Stimulated activated CD8-positive, alpha-beta memory T cell treated with anti-CD3 and anti-CD28 coated beads, Interleukin-7, amount 100 ng/mL, for 48 hours (primary cell): ENCODE measurements around the gene BRME1.
"Not testable (repeated sequence)": the region's sequence is repeated elsewhere in the genome, so short reads cannot be mapped to it uniquely, and the experiment has no call there.

ENCODE experiments used
- DNase-seq, 2 donors: peaks; one replicate each; pipeline ENCODE4 v3.0.0-alpha.2; 2020; ENCODE audit warnings: low read depth in 1 of 2; ENCODE audit errors: extremely low read depth in 1 of 2

The BRME1 gene

DNA sequence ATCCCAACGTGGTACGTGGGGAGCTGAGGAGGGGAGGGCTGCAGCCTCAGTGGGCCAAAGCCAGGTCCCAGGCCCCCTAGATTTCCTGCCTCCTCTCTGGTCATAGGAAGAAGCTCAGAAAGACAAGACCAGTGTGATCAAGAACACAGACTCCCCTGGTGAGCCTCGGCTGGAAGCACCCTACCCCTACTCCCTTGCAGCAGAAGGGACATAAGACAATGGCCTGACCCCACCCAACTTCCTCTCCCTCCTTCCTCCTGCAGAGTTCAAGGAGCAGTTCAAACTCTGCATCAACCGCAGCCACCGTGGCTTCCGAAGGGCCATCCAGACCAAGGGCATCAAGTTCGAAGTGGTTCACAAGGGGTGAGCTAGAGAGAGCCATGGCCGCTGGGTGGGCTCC, 20.8 kb upstream of the BRME1 start:
- no peak for DNase-seq

DNA sequence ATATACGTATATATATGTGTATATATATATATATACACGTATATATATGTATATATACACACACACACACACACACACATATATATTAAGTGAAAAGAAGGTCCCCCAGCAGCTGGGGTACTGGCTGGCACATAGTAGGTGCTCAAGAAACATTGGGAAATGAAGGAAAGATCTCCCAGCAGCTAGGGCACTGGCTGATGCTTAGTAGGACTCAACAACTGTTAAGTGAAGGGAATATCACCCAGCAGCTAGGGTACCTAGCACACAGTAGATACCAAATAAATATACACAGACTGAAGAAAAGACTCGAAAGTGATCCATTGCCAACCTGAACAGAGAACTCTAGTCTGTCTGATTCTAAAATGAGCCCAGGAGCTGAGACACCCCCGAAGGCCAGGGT, 20.1 kb upstream of the BRME1 start:
- no peak for DNase-seq

DNA sequence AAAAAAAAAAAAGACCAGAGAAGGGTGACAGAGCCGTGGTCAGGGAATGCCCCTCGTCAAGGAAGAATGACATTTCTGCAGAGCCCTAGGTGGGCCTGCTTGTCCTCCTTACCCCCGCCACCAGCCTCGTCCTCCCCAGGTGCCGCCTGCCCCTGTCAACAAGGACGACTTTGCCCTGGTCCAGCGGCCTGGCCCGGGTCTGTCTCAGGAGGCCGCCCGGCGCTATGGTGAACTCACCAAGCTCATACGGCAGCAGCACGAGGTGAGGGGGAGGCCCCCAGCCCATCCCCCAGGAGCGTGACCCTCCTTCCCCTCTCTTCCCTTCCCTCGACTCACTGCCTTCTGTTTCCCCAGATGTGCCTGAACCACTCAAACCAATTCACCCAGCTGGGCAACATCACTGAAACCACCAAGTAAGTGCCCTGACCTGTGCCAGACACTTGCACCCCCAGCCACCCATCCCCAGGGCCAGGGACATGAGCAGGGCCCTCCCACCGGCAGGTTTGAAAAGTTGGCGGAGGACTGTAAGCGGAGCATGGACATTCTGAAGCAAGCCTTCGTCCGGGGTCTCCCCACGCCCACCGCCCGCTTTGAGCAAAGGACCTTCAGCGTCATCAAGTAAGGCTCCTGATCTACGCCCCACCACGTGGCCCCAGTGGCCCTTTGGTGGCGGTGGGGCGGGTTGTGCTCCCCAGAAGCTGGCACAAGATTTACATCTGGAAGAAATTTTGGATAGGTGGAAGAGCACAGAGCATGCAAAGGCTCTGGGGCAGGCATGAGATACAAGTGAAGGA, 17.5 kb upstream of the BRME1 start:
- no peak for DNase-seq

DNA sequence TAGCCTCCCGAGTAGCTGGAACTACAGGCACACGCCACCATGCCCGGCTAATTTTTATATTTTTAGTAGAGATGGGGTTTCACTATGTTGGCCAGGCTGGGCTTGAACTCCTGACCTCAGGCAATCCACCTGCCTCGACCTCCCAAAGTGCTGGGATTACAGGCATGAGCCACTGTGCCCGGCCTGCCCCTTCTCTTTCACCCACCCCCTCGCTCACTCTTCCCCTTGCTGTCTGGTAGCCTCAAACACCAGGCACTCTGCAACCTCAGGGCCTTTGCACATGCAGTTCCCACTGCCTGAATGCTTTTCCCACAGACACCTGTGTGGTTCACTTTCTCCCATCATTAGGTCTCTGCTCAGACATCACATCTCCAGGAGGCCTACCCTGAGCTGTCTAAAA, 16.2 kb upstream of the BRME1 start:
- not testable (repeated sequence) for DNase-seq

DNA sequence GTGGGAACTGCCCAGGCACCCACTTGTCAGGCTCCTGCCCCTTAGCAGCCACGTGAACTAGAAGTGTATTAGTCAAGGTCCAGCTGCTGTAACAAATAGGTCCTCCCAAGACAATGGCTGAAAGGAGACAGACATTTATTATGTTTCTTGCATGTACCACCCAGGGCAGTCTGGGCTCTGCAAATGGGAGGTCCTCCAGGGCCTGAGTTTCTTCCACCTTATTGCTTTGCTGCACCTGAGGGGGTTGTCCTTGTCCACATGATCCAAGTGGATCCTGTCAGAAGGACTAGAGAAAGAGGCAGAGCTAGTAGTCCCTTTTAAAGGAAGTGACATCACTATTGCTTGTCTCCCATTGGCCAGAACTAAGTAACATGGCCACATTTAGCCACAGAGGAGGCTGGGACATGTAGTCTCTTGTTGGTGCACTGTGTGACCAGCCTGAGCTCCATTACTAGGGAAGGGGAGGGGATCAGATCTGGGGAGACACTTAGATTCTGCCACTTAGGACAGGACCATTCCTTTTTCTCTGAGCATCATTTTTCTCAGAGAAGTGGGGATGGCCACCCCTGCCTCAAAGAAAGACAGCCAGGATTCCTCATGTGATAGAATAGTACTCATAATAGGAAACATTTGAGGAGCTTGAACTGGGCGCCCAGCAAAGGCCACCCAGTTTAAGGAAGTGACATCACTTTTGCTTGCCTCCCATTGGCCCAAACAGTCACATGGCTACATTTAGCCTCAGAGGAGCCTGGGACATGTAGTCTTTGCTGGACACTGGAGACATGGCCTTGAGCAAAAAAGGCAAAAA, 15.2 kb upstream of the BRME1 start:
- DNase-seq, result peak in 1 of 2 donors; percentile 25

DNA sequence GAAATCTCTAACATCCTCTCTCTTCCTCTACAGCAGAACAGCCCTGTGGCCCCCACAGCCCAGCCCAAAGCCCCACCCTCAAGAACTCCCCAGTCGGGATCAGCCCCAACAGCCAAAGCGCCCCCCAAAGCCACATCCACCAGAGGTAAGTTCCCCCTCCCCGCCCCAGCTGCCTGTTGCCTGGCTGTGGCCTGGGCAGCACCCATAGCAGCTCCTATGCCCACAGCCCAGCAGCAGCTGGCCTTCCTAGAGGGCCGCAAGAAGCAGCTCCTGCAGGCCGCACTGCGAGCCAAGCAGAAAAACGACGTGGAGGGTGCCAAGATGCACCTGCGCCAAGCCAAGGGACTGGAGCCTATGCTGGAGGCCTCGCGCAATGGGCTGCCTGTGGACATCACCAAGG, 14.6 kb upstream of the BRME1 start:
- no peak for DNase-seq

DNA sequence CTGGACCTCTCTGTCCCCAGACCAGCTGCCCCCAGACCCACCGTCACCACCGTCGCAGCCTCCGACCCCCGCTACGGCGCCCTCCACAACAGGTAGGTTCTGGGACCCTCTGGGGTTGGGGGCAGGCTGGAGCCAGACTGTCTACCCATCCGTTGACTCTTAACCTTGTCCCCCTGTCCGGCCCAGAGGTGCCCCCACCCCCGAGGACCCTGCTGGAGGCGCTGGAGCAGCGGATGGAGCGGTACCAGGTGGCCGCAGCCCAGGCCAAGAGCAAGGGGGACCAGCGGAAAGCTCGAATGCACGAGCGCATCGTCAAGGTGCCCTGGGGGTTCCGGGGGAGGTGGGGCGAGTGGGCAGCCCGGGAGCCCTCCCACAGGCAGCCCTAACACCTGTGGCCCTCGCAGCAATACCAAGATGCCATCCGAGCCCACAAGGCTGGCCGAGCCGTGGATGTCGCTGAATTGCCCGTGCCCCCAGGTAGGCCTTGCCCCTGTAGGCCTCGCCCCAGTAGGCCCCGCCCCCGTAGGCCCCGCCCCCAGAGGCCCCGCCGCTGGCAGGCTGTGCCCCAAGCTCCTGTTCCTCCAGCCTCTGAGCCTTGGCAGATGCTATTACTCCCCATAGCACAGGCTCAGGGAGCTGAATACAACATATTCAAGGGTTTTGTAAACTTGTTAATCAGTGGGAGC, 13.0 kb upstream of the BRME1 start:
- DNase-seq, result no peak

DNA sequence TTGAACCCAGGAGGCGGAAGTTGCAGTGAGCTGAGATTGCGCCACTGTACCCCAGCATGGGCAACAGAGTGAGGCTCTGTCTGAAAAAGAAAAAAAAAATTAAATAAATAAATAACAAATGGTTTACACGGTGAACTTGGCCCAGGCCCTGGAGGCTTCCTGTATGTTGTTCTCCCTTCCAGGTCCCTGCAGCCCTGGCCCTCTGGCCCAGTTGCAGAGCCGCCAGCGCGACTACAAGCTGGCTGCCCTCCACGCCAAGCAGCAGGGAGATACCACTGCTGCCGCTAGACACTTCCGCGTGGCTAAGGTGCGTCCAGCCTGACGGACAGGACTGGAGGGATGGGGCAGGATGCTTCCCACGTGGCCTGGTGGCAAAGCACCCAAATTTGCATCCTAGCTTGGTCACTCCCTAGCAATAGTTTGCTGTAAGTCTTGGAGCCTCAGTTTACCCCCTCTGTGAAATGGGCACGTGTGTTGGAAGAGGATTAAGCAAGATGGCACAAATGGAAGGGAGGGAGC, 12.0 kb upstream of the BRME1 start:
- DNase-seq, result no peak

DNA sequence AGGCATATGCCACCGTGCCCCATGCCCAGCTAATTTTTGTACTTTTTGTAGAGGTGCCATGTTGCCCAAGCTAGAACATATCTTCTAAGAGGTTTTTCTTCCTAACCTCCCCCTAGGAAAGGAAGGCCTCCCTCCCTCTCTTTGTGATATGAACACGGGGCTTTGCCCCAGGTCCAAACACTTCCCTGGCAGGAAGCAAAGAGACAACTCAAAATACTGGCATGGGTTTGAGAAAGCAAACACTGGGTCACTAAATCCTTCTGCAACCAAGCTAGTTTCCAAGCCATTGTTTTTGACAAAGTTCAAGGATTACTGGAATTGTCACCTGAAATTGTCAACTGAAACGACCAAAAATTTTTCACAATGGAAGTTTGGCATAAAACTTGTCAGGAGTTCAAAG, 8.9 kb upstream of the BRME1 start:
- no peak for DNase-seq

DNA sequence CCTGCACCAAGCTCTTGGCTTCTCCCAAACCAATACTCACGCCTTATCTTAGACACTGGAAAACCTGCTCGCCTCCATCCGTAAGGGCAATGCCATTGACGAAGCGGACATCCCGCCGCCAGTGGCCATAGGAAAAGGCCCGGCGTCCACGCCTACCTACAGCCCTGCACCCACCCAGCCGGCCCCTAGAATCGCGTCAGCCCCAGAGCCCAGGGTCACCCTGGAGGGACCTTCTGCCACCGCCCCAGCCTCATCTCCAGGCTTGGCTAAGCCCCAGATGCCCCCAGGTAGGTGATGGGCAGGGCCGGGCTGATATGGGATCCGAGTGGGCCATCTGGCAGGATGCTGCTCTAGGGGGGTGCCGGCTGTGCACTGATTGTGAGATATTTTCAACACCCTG, 7.4 kb upstream of the BRME1 start:
- DNase-seq, result no peak

DNA sequence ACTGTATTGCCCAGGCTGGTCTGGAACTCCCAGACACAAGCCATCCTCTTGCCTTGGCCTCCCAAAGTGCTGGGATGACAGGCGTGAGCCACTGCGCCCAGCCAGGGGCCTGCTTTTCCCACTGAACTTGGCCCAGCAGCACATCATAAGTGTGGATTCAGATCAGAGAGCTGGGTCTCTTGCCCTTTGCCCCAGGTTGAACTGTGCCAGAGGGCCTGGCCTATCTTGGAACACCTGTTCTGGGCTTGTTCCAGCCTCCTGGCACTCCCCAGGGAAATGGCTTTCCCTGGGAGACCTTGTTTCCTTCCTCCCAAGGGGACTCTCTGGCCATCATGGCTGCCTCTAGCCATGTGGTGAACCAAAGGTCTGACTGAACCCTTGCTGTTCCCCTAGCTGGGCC, 3.5 kb upstream of the BRME1 start:
- no peak for DNase-seq

DNA sequence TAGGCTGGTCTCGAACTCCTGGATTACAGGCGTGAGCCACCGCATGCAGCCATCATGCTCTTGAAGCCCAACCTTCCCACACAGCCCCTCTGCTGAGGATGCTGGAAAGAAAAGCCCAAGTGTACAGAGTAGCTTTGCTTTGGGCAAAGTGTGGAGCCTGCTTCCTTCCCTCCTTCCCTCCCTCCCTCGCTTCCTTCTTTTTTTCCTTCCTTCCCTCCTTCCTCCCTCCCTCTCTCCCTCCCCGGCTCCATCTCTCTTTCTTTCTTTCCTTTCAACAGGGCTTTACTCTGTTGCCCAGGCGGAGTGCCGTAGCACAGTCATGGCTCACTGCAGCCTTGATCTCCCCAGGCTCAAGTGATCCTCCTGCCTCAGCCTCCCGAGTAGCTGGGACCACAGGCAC, 2.8 kb upstream of the BRME1 start:
- no peak for DNase-seq

DNA sequence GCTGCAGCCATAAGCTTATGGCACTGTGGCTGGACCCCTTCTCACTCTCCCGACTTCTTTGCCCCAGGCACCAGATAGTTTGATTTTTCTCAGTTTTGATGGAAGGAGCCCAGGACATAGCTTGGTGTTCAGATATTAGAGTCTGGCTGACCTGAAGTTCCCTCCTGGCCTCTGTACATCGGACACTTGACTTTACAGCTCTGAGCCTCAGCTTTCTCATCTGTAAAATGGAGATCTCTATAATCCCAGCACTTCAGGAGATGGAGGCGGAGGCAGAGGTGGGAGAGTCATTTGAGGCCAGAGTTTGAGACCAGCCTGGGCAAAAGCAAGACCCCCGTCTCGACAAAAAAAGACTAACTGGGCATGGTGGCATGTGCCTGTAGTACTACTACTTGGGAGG, 993 bp upstream of the BRME1 start:
- no peak for DNase-seq

DNA sequence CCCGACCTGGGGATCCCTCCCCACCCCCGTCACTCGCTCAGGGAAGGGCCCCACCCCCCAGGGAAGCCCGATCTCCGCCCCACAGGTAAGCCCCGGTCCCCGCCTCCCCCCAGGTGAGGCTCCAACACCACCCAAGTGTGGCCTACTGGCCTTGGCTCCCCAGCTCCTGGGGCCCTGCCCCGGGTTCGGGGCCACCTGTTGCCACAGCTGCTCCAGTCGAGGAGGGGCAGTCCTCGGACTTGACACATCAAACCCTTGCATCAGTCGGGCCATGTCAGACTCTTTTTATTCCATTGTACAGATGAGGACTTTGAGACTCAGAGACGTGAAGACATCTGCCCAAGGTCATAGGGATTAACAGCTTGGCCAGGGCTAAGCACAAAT, 596 bp upstream of the BRME1 start:
- DNase-seq, result no peak

DNA sequence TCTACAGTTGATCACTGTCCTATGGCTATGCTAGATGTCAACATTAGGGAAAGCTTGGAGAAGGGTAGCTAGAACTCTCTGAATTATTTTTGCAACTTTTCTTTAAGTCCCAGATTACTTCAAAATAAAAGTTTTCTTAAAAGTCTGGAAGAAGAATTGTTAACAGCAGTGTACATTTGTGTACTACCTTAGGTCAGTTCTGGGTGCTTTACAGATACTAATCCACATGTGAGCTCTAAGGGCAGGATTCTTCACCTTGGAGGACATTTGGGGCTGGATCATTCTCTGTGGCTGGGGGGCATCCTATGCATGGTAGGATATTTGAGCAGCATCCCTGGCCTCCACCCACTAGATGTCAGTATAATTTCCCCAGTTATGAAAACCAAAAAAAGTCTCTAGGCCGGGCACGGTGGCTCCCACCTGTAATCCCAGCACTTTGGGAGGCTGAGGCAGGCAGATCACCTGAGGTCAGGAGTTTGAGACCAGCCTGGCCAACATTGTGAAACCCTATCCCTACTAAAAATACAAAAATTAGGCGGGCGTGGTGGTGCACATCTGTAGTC, 2.8 kb downstream of the BRME1 start:
- no peak for DNase-seq

DNA sequence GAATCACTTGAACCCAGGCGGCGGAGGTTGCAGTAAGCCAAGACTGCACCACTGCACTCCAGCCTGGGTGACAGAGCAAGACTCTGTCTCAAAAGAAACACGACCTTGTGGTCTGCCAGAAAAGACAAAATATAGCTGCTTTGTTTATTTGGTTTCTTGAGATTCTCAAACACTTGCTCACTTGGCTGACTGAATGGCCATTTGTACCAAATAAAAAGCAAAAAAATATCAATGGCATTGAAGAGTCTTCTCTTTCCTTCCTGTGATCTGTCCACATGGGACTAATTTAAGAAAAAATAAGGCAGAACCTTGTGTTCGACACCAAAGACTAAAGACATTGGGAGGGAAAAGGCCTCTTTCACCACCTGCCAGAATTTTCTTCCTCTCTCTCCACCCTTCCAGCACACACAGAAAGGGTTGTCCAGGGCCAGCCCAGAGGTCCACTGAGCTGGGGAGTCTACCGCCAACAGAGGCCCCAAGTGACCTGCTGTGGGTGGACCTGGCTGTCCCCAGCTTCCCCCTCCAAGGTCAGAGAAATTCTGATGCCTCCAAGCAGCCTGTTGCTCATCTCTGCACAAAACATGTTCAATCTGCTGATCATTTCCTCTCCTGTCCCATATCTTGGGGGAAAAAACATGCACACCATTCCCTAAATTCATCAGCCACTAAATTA, 5.9 kb downstream of the BRME1 start:
- DNase-seq, result no peak

DNA sequence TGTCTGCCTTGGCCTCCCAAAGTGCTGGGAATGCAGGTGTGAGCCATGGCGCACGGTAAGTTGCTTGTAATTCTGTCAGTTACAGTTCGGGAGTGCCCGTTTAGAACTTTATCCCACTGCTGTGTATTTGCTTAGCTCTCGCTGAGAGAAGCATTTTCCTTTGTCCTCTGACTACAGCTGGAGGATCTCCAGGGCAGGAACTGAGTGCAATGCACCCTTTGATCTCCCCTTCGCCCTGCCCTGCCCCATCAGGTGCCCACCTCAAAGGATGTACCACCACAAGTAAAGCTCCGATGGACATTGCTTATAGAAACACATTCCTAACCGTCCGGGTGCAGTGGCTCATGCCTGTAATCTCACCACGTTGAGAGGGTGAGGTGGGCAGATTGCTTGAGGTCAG, 6.5 kb downstream of the BRME1 start:
- DNase-seq, result no peak

DNA sequence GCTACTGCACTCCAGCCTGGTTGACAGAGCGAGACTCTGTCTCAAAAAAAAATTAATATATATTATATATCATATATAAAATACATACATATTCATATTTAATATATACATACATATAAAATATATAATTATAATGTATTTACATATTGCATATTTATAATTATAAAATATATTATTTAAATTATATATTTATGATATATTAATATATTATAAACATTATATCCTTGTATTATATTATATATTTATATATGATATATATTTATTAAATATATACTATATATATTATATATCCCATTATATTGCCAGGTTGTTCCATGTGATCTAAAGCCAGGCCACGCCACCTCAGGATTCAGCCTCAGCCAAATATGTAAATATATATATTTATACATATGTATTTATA, 9.7 kb downstream of the BRME1 start:
- DNase-seq, result no peak

DNA sequence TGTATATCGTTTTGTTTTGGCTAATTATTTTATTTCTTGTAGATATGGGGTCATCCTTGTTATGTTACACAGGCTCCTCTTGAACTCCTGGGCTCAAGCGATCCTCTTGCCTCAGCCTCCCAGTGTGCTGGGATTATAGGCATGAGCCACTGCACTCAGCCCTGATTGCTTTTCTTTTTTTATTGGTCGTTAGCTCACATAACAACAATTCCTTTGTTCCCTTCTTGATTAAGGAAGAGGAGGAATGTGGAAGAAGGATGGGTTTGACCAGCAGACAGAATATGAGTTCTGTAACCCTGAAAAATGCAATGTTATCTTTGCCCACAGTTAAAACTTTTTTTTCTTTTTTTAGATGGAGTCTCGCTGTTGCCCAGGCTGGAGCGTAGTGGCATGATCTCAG, 11.4 kb downstream of the BRME1 start:
- no peak for DNase-seq

DNA sequence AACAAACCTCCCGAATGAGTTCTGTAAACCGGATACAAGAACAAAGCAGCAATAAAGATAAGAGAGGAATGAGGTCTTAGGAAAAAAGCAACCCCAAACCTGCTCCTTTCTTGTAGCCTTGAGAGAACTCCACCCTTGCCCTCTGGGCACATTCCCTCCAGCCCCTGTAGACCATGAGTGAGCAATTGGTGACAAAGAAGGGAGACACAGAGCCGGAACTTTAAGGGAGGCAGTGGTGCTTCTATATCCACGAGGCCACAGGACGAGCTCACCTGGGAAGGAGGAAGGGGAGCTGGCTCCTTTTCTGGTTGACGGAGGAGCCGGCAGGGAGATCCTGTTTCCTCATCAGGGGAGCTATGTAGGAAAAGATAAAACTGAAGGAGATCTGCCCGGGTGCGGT, 13.0 kb downstream of the BRME1 start:
- no peak for DNase-seq

DNA sequence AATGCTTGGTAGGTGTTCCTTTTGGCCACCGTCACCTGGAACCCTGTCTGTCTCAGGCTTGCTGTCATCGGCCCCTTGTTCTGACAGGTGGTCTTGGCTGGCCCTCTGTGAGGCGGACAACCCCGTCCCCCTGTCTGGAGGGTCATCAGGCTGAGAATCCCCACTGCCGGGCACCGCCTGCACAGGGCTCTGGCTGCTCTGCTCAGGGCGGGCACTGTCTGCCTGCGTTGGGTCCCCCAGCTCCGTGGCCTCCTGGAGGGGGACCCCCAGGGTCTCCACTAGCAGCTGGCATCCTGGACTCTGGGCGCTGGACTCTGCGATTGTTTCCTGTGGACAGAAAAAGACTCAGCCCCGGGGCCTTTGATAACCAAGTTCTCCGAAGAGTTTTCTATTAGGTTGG, 15.8 kb downstream of the BRME1 start:
- DNase-seq, result no peak
